K562 (cell line): ENCODE results near the gene NEXN. TPM values are rescaled to one million over a fixed set of nuclear protein-coding genes. Genes with fewer than 3 reads are reported as not detected.

Source experiments
- ATAC-seq: fragments of 200-7000 bp; cut with Tn5 transposase; 3 replicates; pipeline ENCODE4 v1.9.1; 2020; ENCODE audit warnings: moderate library complexity
- BruUV-seq: library from RNA; stranded (reverse); fragments of 400-500 nt; replicated peaks from 2 replicates; lab custom pipeline; 2021; lab: Mats Ljungman, UMichigan
- CTCF ChIA-PET: fragments of 300-600 bp; formaldehyde crosslinking; extraction: SDS; loops from one replicate; lab custom pipeline; 2021; ENCODE audit warnings: low intra/inter-chr PET ratio; lab: Yijun Ruan, JAX
- POLR2A ChIA-PET: fragments of 300-600, 350-650 bp; sonication (Branson Sonifier 250); formaldehyde crosslinking; extraction: SDS; loops from one replicate; lab custom pipeline; 2021; ENCODE audit warnings: antibody characterized with exemption, inconsistent platforms; lab: Yijun Ruan, JAX
- DNase-seq, 4 experiments: peaks; one replicate each; pipeline versions ENCODE4 v3.0.0 to v3.0.0-alpha.2; 2011 to 2018; ENCODE audit warnings: low spot score in 3 of 4, mixed read lengths in 3 of 4; ENCODE audit errors: extremely low read depth in 1 of 4
- FAIRE-seq: peaks from 2 replicates; lab custom pipeline; 2011; peaks lifted over from hg19 to GRCh38; lab: Jason Lieb, UNC
- H2AFZ ChIP-seq: 2 replicates; pipeline ENCODE4 v1.6.0; 2011; ENCODE audit warnings: low read depth, low read length, control low read depth, inconsistent platforms
- H3K27ac ChIP-seq: fragments of 200-600 bp; 3 replicates; pipeline ENCODE4 v1.8.0; 2011; ENCODE audit warnings: low read depth, mild to moderate bottlenecking, control low read depth, inconsistent platforms, low read length, moderate library complexity, mixed read lengths; ENCODE audit errors: extremely low read depth
- H3K27me3 ChIP-seq, 2 experiments: fragments of 300-600 bp in 1 of 2; 2 replicates in 1 of 2; 3 replicates in 1 of 2; pipeline versions ENCODE4 v1.6.0 to v1.8.0; 2011; ENCODE audit warnings: inconsistent platforms in 2 of 2, low read length in 2 of 2, mild to moderate bottlenecking in 1 of 2, mixed read lengths in 1 of 2, moderate library complexity in 1 of 2; ENCODE audit not compliant: control insufficient read depth in 2 of 2, insufficient read depth in 2 of 2
- H3K36me3 ChIP-seq: fragments of 300-600 bp; 3 replicates; pipeline ENCODE4 v1.8.0; 2011; ENCODE audit warnings: mild to moderate bottlenecking, low read length, inconsistent platforms; ENCODE audit not compliant: control insufficient read depth, insufficient read depth
- H3K4me1 ChIP-seq, 2 experiments: fragments of 200-600 bp in 1 of 2; replicated peaks in 1 of 2; 2 replicates in 1 of 2; 3 replicates in 1 of 2; pipeline versions ENCODE4 v1.5.1 to v1.8.0; 2011; ENCODE audit warnings: inconsistent platforms in 2 of 2, low read length in 2 of 2, mild to moderate bottlenecking in 1 of 2, mixed read lengths in 1 of 2, moderate library complexity in 1 of 2; ENCODE audit not compliant: control insufficient read depth in 2 of 2, insufficient read depth in 2 of 2
- H3K4me2 ChIP-seq: 2 replicates; pipeline ENCODE4 v1.6.1; 2011; ENCODE audit warnings: low read length, control low read depth, inconsistent platforms, mixed read lengths; ENCODE audit not compliant: insufficient read depth
- H3K4me3 ChIP-seq: fragments of 200-600 bp; sonication (generic), shearing (Covaris generic); 2 replicates; pipeline ENCODE4 v1.5.1; 2016; ENCODE audit warnings: control low read depth, inconsistent platforms
- H3K79me2 ChIP-seq: fragments of 200-600 bp; 3 replicates; pipeline ENCODE4 v1.8.0; 2011; ENCODE audit warnings: low read length, inconsistent platforms; ENCODE audit not compliant: control insufficient read depth, insufficient read depth
- H3K9ac ChIP-seq, 2 experiments: 2 replicates each; pipeline versions ENCODE4 v1.6.0 to v1.6.1; 2011; ENCODE audit warnings: low read depth in 2 of 2, low read length in 2 of 2, control low read depth in 1 of 2, inconsistent platforms in 1 of 2, mild to moderate bottlenecking in 1 of 2, mixed read lengths in 1 of 2; ENCODE audit not compliant: insufficient read depth in 1 of 2
- H3K9me1 ChIP-seq: one replicate; pipeline ENCODE4 v1.6.0; 2011; ENCODE audit warnings: inconsistent platforms, mild to moderate bottlenecking, low read length, moderate library complexity; ENCODE audit not compliant: control insufficient read depth, insufficient read depth
- H3K9me3 ChIP-seq: replicated peaks from 2 replicates; pipeline ENCODE4 v1.5.1; 2011; ENCODE audit warnings: low read depth, low read length, inconsistent platforms; ENCODE audit not compliant: control insufficient read depth, insufficient read depth
- H4K20me1 ChIP-seq: replicated peaks from 2 replicates; pipeline ENCODE4 v1.6.1; 2011; ENCODE audit warnings: low read length, inconsistent platforms, mixed read lengths; ENCODE audit not compliant: control insufficient read depth, insufficient read depth
- MAFG ChIP-seq: fragments of 450-650 bp; conservative IDR thresholded peaks from 2 replicates; pipeline ENCODE4 v1.6.1; 2016; ENCODE audit warnings: missing genetic modification characterization, missing compliant biosample characterization
- ZNF316 ChIP-seq: fragments of 450-650 bp; IDR thresholded peaks from 2 replicates; pipeline ENCODE4 v1.6.1; 2016
- WGBS: fragments of 100-300 bp; shearing (Covaris generic); methylation state at CpG from one replicate; pipeline ENCODE4 v1.1.6; 2016; ENCODE audit warnings: low coverage, mixed read lengths; ENCODE audit not compliant: insufficient coverage; ENCODE audit errors: missing lambda C conversion rate; 5-methylcytosine and 5-hydroxymethylcytosine counted together
- in situ Hi-C: fragments of 300-500 bp; cut with MboI; formaldehyde crosslinking; loops from 4 replicates; pipeline ENCODE4 v1.15.0; 2018; ENCODE audit warnings: inconsistent platforms, mixed read lengths
- intact Hi-C: fragments of 100-400 bp; cut with micrococcal nuclease; formaldehyde crosslinking; loops from 2 replicates; pipeline ENCODE4 v1.14.2; 2022
- polyA plus RNA-seq, 8 experiments: library from polyadenylated mRNA; depleted of rRNA in 4 of 8; stranded (reverse) in 5 of 8; unstranded in 3 of 8; fragments of >200 nt; fragmentation: Nextera tagmentation in 2 of 8; fragmentation: Illumina TruSeq in 1 of 8; extraction: Ambion mirVana in 2 of 8; extraction: Trizol in 1 of 8; gene quantifications; 2 replicates each; pipeline versions ENCODE4 v1.2.1 to v1.2.3, GENCODE V29; 2011 to 2014; ENCODE audit warnings: inconsistent platforms in 1 of 8, missing spikeins in 1 of 8
- total RNA-seq, 7 experiments: library from RNA; depleted of rRNA in 6 of 7; stranded (reverse); fragments of >200 nt in 6 of 7; fragmentation: Illumina TruSeq in 2 of 7; extraction: Trizol in 2 of 7; gene quantifications; 2 replicates each; pipeline versions ENCODE4 v1.2.1 to v1.2.3, GENCODE V29; 2011 to 2021; ENCODE audit warnings: low replicate concordance in 1 of 7
- TF ChIP-seq, protein P1 (sequence below): fragments of 250-450 bp; sonication (Bioruptor Pico); IDR thresholded peaks from 2 replicates; pipeline ENCODE4 v1.4.0; 2020; ENCODE audit warnings: mild to moderate bottlenecking, moderate library complexity, borderline replicate concordance

The NEXN gene
- total and polyA plus RNA-seq, 9 of the 15 experiments (the other 6 are each of a cell fraction or from before 2014, with no cell fraction given) = 0.18 to 1.8 (median 0.76) TPM

DNA sequence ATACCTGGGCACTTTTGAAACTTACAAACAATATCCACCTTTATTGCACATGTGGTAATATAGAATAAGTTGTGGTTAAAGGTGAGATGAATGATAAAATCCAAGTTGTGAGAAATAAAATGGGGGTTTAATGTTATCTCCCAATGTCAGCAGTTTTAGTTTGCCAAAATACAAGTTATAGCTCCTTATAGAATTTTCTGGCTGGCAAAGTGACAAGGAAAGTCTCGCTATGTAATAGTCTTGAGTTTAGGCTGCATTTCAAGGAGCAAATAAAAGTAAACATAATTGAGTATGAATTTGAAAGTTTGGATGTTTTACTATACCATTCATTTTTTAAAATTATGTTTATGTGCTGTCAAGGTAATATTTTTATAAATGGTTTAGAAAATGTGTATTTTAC is 15.0 kb upstream of the NEXN start:
- WGBS = 71% methylated on average over 1 of the region's 1 CpG
- Histone ChIP-seq H3K79me2 (no peaks in the 10 kb centered on the region), H3K36me3 (peaks cover 2% of the 10 kb centered on the region; the same call in 1 of the 3 replicates), H3K4me1 (no peaks in the 10 kb centered on the region), H3K4me3 (no peak overlapping the region), H3K27ac (no peak overlapping the region), H4K20me1 (no peaks in the 10 kb centered on the region), H3K4me2 (no peak overlapping the region), H3K9me1 (no peaks in the 10 kb centered on the region), H3K27me3 (no peaks in the 10 kb centered on the region), H3K9me3 (no peaks in the 10 kb centered on the region), H3K9ac (no peak overlapping the region), H2AFZ (no peak overlapping the region)
- FAIRE-seq = no peak
- in situ Hi-C loops (no loop called here), intact Hi-C loops (no loop called here)
- no TSS peak for BruUV-seq
- POLR2A ChIA-PET = interaction anchor here (0.6 kb wide), 1 partner anchor 11 kb away, joined by 4 read pairs; no protein-coding TSS in a partner anchor
- TF ChIP-seq, protein P1, sequence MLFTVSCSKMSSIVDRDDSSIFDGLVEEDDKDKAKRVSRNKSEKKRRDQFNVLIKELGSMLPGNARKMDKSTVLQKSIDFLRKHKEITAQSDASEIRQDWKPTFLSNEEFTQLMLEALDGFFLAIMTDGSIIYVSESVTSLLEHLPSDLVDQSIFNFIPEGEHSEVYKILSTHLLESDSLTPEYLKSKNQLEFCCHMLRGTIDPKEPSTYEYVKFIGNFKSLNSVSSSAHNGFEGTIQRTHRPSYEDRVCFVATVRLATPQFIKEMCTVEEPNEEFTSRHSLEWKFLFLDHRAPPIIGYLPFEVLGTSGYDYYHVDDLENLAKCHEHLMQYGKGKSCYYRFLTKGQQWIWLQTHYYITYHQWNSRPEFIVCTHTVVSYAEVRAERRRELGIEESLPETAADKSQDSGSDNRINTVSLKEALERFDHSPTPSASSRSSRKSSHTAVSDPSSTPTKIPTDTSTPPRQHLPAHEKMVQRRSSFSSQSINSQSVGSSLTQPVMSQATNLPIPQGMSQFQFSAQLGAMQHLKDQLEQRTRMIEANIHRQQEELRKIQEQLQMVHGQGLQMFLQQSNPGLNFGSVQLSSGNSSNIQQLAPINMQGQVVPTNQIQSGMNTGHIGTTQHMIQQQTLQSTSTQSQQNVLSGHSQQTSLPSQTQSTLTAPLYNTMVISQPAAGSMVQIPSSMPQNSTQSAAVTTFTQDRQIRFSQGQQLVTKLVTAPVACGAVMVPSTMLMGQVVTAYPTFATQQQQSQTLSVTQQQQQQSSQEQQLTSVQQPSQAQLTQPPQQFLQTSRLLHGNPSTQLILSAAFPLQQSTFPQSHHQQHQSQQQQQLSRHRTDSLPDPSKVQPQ (CRISPR knock-in tag) = no peak
- TF ChIP-seq ZNF316 (peak; percentile 40; the same call in 1 of the 2 replicates), MAFG (tag) (0 out of 2 replicates have a peak, but pooled peaks have one; percentile 6)
- CTCF ChIA-PET = no interaction called here
- no peak for ATAC-seq
- DNase-seq = no peak
